Astrocyte of the cerebellum (primary cell): ENCODE measurements around the gene ACTN2.

Experiments
- DNase-seq: peaks from one replicate; pipeline ENCODE4 v3.0.0-alpha.2; 2011; ENCODE audit warnings: low read depth
- H3K4me3 ChIP-seq: 2 replicates; pipeline ENCODE4 v1.5.1; 2011; ENCODE audit warnings: mild to moderate bottlenecking, low read depth, low read length, moderate library complexity
- CTCF ChIP-seq: IDR thresholded peaks from 2 replicates; pipeline ENCODE4 v1.5.1; 2012; ENCODE audit warnings: low read length, low read depth, moderate library complexity, mild to moderate bottlenecking; ENCODE audit errors: missing control alignments
- in situ Hi-C: cut with HindIII; loops from 2 replicates; pipeline ENCODE4 v1.10.0; 2017; ENCODE audit warnings: low sequenced_read_pairs

The ACTN2 gene

GRCh38 chr1:236677641-236678235 lies 8.6 kb upstream of the ACTN2 start:
- in situ Hi-C loops = no loop called here
- H3K4me3 ChIP-seq = no peak overlapping the region
- no peak for DNase-seq
- TF ChIP-seq CTCF = no peak

- H3K4me3 ChIP-seq = no peak overlapping the region
- in situ Hi-C loops = no loop called here
- no peak for TF ChIP-seq CTCF
- DNase-seq = no peak
Measured at GRCh38 chr1:236681219-236681618, 5.1 kb upstream of the ACTN2 start.

GRCh38 chr1:236685205-236685916 lies 938 bp upstream of the ACTN2 start:
- in situ Hi-C loops = no loop called here
- no peak overlapping the region for H3K4me3 ChIP-seq
- no peak for TF ChIP-seq CTCF
- no peak for DNase-seq

- in situ Hi-C loops = no loop called here
- H3K4me3 ChIP-seq = peak overlapping the region; percentile 32
- DNase-seq = no peak
- no peak for TF ChIP-seq CTCF
Measured at GRCh38 chr1:236686815-236687160, 489 bp downstream of the ACTN2 start.

GRCh38 chr1:236687273-236687672 lies 974 bp downstream of the ACTN2 start:
- no peak for DNase-seq

GRCh38 chr1:236688705-236689104 lies 2.4 kb downstream of the ACTN2 start:
- no peak for DNase-seq
- in situ Hi-C loops = no loop called here
- no peak overlapping the region for H3K4me3 ChIP-seq
- no peak for TF ChIP-seq CTCF

More at GRCh38 chr1:236687273-236687672, 974 bp downstream of the ACTN2 start:
- no peak for TF ChIP-seq CTCF
- in situ Hi-C loops = no loop called here
- H3K4me3 ChIP-seq = no peak overlapping the region
